ENCODE data around the gene CDH12. TPM values are rescaled to one million over a fixed set of nuclear protein-coding genes. Genes with fewer than 3 reads are reported as not detected.
"Not testable (repeated sequence)": the region's sequence is repeated elsewhere in the genome, so short reads cannot be mapped to it uniquely, and the experiment has no call there.

CDH12 gene
- total RNA-seq, 1 donor from 2014 or later: not detected

DNA sequence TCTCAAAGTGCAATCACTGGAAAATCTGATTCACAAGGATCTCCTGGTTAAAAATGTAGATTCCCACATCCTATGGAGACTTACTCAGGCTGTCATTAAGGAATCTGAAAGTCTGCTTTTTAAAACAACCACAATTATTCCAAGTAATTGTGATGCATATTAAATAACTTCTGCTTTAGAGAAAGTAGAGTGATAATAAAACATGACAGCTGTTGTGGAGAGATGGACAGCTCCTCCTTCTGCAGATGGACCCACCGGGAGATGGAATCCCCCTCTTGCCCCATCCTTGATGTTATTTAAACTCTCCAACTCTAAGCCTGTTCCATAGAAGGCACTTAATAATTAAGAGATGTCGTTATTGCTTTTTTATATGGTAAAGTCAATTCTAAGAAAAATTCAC lies 802.2 kb downstream of the CDH12 start:
- intact Hi-C loops (cut with micrococcal nuclease): no loop called here

DNA sequence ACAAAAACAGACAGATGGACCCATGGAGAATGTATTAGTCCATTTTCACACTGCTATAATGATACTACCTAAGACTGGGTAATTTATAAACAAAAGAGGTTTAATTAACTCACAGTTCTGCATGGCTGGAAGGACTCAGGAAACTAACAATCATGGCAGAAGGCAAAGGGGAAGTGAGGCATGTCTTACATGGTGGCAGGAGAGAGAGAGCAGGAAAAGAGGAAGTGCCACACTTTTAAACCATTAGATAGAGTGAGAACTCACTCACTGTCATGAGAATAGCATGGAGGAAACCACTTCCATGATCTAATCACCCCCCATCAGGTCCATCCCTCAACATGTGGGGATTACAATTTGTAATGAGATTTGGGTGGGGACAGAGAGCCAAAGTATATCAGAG lies 808.9 kb downstream of the CDH12 start:
- intact Hi-C loops (cut with micrococcal nuclease): no loop called here

DNA sequence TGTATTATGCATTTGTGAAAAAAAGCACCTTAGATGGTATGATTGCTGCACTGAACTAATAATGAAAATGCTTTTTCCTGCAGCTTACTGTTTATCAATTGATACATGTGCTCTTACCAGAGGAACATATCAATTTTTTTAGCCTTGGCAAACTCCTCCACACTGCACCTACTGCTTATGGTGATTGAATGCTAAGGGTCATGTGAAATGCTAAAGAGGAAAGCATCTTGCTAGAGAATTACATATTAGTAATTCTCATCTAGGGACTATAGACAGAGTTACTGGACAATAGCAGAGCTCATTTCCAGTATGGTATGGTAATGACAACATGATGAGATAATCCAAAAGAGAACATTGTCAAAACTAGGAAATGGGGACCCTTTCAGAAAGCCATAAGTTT lies 817.1 kb downstream of the CDH12 start:
- intact Hi-C loops (cut with micrococcal nuclease): no loop called here

DNA sequence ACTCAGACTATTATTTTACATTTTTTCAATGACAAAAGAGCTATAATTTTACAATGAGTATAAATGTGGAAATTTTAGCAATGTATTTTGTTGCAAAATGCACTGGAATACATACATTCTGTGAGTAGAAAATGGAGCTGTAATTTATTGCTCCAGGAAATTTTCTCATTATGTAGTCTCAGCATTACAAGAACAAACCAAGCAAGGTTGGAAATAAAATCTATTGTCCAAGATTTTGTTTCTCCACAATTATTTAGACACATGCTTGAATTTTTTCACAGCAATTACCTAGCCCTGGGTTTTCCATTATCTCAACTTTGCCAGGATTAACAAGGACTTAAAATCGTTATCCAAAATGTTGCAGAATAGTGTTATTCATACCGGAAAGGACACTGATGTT lies 820.1 kb downstream of the CDH12 start:
- intact Hi-C loops (cut with micrococcal nuclease): no loop called here

DNA sequence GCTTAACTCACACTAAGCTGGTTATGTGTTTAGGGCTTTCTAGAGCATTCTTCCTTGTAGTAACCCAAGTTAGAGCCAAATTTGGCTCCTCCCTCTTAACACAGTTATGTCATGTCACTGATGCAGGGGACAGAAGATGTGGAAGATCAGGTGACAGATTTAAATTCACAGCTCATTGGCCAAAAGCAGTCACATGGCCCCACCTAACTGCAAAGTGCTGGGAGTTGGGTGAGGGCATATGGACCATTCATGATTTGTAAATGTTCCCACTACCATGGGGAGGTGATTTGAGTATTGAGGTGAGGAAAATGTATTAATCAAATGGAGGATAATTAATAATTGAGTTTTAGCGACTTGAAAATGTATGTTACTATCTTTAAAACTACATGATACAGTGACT lies 829.4 kb downstream of the CDH12 start:
- intact Hi-C loops (cut with micrococcal nuclease): no loop called here

DNA sequence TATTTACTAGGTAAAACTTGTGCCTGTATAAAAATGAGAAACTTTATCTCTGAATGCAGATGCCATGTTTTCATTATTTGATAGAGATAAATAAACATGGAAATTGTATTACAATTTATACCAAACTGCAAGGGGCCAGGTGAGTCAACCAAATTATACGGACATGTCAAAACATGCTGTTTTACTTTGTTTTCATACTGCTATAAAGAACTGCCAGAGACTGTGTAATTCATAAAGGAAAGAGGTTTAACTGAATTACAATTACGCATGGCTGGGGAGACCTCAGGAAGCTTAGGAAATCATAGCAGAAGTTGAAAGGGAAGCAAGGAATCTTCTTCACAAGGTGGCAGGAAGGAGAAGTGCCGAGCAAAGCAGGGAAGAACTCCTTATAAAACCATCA lies 840.3 kb downstream of the CDH12 start:
- intact Hi-C loops (cut with micrococcal nuclease): not testable (repeated sequence)

DNA sequence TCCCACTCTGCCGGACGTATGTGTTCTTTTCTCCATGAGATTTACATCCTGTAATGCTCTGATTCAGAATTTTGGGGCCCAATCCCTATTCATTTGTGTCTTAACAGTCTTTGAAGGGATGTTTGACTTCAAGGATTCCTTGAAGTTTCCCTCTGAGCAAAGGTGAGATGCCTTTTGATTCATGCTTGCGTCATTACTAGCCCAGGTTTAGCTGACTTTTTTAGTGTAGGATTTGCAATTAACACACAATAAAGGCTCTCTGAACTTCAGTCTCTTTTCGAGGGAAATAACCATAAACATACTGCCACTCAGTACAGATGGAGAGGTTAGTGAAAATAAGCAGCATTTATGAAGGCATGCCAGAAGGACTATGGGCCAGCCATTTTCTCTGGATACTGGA lies 842.3 kb downstream of the CDH12 start:
- intact Hi-C loops (cut with micrococcal nuclease): not testable (repeated sequence)

DNA sequence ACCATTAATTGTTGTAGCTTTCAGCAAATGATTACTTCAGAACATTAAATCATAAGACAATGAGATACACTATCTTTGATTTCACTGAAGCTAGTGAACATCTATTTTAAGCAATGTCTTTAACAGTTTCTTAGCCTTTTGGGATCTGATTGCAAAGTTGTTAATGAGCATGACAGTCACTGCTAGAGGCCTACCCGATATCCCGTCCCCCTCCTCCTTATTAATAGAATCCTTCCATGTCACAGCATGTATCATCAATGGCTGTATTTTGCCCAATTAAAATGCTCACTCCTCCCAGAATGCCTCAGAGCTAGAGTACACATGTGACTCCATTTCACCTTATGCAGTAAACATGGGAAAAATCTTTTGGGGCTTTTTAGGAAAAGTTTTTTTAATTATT lies 852.0 kb downstream of the CDH12 start:
- intact Hi-C loops (cut with micrococcal nuclease): not testable (repeated sequence)

DNA sequence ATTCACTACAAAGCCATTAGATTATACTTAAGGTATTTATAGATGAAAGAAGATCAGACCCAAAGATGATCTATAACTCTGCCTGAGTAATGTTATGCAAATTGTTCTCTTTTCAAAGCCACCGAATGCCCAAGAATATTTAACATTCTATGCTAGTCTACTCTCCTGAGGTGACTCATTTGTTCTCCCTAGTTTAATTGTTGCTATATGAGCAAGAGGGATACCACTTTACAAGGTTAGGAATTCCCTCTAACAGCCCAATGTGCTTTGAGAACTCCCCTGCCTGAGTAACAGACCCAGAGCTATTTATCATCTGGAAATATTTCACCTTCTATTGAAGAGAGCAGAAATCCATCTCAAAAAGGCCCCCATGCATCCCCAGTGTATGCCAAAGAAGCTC lies 867.3 kb downstream of the CDH12 start:
- intact Hi-C loops (cut with micrococcal nuclease): not testable (repeated sequence)

DNA sequence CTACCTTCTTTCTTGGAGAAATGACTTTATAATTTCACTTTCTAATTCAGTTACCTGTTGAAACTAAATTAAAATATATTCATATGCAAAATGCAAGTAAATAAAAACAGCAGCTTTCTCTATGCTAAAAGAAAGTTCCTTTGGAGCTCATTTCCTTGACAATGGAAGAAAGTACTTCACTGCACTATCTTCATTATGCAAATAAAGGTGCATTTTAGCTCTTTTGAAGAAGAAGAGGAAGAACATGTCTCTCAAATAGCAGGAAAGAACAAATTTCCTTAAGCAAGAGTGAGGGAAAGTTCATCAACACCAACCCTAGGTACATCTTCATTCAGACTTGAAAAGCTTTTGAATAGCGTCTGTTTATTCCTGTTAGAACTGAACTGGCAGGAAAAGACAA lies 901.6 kb downstream of the CDH12 start:
- intact Hi-C loops (cut with micrococcal nuclease): not testable (repeated sequence)

DNA sequence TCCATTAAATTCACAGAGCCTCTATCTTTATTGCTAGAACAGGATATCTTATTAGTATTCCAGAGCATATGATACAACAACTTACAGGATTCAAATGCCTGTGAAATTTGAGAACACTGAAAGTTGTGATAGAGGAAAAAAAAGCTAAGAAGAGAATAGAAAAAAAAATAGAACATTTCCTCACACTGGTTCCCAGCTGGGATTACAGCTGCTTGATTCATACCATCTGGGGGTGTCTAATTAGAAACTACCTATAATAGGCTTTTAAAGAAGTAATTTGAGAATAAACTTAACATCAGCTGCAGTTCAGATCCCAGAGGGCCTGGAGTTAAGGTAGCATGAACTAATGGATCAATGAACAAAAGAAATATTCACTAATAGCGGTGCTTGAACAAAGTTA lies 922.0 kb downstream of the CDH12 start:
- intact Hi-C loops (cut with micrococcal nuclease): no loop called here

DNA sequence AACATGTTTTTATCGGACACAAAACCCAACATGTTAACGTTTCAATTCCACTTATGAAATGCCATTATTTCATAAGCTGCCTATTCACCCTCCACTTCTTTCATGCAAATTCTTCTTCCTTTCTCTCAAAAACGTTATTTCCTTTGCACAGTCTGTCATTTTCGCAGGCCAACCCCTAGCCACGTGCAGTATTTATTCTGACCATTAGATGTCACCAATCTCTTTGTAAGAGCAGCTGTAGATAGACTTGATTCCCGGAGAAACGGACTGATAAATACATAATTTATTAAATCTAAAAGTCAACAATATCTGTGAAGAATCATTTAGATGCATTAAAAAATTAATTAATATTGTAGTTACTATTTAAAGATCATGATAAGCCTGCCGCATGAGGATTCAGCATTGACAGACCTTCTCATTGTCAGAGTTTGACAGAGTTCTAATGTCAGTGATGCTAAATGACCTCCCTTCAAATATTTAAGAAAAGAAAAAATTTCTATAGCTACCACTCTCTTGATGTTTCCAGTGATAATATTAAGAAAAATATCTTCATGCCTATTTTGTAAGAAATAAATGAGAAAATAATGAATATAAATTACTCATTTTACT lies 933.6 kb downstream of the CDH12 start:
- intact Hi-C loops (cut with micrococcal nuclease): no loop called here

DNA sequence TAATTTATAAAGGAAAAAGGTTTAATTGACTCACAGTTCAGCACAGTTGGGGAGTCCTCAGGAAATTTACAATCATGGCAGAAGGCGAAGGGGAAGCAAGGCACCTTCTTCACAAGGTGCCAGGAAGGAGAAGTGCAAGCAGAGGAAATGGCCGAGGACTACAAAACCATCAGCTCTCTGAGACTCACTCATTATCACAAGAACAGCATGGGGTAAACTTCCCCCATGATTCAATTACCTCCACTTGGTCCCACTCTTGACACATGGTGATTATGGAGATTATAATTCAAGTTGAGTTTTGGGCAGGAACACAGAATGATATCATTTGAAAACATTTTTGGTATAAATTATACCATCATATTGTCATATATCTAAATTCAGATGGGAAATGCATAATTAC lies 934.7 kb downstream of the CDH12 start:
- intact Hi-C loops (cut with micrococcal nuclease): no loop called here

DNA sequence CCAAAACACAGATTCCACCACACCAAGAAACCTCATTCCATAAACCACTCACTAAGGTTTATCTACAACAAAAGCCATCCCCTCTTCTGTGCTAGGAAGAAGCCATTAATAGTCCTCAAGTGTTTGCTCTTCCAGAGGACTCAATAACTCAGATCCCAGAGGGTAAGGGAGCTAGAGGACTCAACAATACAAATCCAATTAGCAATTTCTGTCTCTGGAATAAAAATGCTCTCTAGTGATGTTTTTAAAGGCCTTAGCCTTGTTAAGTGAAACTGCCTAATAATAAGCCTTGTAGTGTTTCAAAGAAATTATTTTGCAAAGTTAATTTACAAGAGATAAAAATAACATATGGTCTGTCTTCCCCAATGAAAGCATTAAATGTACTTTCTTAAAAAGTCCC lies 942.4 kb downstream of the CDH12 start:
- intact Hi-C loops (cut with micrococcal nuclease): no loop called here

DNA sequence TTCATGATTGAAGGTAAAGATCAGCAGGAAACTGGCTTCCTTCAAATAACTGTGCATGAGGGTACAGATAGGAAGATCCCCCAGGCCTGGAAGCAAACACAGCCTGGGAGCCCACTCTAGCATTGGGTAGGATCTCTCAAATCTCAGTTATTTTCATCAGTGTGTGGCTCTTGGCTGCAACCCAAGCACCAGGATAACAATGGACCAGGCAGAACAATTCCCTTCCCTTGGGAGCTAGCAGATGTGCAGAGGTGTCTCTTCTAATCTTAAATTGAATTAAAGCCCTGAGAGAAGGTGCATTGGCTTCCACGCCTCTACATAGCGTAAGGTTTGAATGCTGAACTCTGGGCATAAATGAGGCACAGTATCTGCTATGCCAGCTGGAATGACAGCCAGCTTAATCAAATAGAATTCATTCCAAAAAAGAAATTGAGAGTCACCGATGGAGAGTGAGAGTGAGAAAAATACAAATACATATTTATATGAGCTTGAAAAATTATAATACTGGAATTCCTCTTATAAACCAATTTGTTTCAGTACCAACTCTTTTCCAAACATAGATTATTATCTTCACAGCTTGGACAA lies 957.3 kb downstream of the CDH12 start:
- intact Hi-C loops (cut with micrococcal nuclease): no loop called here

DNA sequence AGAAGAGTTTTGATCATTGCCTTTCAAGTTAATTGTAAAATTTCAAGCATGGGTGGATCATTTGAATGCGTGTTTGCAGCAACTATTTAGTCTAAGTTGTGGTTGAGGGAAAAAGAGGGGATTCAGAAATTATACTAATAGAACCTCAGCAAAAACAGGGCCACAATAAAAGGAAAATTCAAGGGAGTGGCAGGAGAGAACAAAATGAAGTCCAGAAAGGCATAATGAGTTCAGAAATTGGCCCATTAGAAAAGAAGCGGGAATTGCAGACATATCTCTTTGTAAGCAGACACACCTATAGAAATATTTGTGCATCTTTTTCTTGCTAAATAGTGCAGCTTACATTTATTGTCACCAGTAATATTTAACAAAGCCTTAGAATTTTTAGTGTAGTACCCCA lies 960.0 kb downstream of the CDH12 start:
- intact Hi-C loops (cut with micrococcal nuclease): no loop called here

DNA sequence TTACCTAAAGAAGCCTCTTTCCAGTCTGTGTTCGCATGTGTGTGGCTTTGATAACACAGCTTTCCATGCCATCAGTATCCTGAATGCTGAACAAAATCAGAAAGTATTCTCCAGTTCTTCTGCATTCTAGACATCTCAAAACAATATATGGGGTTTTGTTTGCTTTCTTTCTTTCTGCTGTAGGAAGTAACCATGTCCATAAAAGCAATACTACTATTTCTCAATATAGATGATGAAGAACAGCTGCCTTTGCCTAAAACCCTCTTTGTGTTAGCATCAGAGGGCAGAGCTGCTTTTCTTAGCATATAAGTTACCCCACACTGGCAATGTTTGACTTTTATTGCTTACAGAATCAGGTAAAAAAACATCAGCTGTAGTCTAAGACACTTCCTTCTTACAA lies 963.6 kb downstream of the CDH12 start:
- intact Hi-C loops (cut with micrococcal nuclease): no loop called here

DNA sequence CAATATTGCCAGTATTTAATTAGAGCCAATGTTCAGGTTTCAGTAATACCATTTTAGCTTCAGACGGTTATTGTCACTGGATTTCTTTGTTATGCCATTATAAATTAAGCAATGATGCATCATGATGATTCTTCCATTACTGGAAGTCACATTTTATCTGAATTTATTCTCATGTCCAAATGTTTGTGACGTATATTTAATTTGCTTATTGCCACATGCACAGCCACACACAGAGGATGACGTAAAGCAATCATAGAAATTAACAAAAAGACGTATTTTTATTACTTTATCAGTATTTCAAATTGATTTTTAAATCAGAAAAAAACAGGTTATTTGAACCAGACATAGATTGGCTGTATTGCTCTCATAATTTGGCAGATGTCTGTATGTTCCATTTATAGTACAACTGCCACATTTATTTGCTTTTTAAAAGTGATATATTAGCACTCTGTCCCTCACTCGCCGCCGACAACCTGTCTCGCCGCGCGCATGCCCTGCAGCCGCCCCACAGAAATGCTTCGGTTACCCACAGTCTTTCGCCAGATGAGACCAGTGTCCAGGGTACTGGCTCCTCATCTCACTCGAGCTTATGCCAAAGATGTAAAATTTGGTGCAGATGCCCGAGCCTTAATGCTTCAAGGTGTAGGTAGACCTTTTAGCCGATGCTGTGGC lies 970.9 kb downstream of the CDH12 start:
- intact Hi-C loops (cut with micrococcal nuclease): no loop called here

DNA sequence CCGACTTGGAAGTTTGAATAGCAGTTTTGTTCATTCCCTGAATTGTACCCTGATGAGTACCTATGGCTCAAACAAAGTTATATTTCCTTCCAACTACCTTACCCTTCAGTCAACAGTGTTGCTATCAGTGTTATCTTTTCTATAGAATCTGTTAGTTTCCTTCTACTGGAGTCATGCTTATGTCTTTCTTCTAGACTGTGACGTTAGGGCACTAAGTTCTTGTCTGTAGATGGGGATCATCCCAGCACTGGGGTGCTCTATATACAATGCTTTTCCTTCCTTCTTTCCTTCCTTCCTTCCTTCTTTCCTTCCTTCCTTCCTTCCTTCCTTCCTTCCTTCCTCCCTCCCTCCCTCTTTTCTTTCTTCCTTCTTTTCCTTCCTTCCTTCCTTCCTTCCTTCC lies 973.0 kb downstream of the CDH12 start:
- intact Hi-C loops (cut with micrococcal nuclease): no loop called here

DNA sequence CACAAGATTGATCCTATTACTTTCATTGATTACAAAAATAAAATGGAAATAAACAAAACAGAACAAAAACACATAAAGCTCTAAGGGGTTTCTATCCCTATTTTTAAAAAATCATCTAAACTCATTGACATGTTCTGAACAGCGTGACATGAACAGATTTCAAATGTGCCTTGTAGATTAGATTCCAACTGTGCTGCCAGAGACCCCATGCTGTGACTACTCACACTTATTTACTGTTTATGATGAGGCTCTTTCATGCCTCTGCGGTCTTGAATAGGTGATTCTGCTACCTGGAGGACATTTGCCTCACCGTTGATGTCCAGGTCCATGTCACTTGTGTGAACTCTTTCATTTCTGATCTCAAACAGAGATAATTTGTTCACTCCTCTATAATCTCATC lies 990.2 kb downstream of the CDH12 start:
- intact Hi-C loops (cut with micrococcal nuclease): no loop called here

DNA sequence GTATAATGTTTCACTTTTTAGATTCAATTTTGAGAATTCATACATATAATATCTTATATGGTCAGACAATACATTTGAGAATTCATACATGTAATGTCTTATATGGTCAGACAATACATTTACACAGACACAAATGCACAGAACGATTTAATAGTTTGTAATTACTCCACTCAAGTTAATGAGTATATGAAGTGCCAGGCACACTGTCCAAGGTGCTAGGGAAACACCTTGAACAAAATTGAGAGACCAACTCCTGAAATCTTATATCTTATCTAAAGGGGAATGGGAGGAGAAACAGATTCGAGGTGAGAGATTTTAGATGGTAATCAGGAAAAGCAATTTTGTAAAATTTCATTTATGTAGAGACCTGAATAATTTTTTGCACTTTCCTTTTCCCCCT lies 994.7 kb downstream of the CDH12 start:
- intact Hi-C loops (cut with micrococcal nuclease): no loop called here

DNA sequence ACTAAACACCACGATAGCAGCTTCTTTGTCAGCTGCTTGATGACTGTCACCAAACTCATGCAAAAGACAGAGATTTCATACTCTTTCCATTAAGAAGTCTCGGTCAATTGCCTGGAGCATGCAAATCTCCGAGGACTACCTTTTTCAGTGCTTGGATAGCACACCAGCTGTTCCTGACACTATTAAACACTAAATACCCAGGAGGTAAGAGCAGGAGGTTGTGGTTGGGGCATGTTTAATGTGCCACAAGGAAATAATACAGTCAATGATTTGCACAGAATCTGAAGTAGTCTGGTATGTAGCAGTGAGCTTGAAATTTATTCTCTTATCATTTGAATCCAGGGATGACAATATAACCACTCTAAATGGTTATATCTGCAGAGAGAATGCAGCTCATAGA lies 996.2 kb downstream of the CDH12 start:
- intact Hi-C loops (cut with micrococcal nuclease): no loop called here

DNA sequence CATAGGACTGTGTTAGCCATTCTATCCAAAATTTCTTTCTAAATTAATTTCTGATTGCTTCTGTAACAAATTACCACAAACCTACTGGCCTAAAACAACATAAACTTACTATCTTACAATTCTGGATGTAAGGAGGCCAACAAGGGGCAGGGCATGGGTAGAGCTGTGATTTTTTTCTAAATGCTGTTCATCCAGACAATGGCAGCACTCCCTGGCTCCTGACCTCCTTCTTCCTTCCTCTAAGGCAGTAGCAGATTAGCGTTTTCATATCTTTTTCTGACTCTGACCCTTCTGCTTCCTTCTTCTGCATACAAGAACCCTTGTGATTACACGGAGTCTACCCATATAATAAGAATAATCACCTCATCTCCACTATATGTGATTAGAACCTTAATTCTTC lies 1005.8 kb downstream of the CDH12 start:
- intact Hi-C loops (cut with micrococcal nuclease): no loop called here
